Stimulated activated CD4-positive, alpha-beta T cell treated with anti-CD3 and anti-CD28 coated beads, TNF-alpha, amount 100 ng/mL, for 48 hours (primary cell): Measurements from ENCODE around the gene AUH.
"Not testable (repeated sequence)": the region's sequence is repeated elsewhere in the genome, so short reads cannot be mapped to it uniquely, and the experiment has no call there.

Experiments used
- DNase-seq, 3 donors: peaks; one replicate each; pipeline ENCODE4 v3.0.0-alpha.2; 2020; ENCODE audit warnings: low read depth in 3 of 3

Gene AUH

GRCh38 chr9:91208837-91209236, 152.9 kb downstream of the AUH start:
- DNase-seq, result no peak

- no peak for DNase-seq
Observed at GRCh38 chr9:91208419-91208745, 153.3 kb downstream of the AUH start.

- no peak for DNase-seq
Observed at GRCh38 chr9:91207729-91208418, 153.8 kb downstream of the AUH start.

- peak in 1 of 3 donors; percentile 22 for DNase-seq
Observed at GRCh38 chr9:91207397-91207728, 154.4 kb downstream of the AUH start.

- no peak for DNase-seq
Observed at GRCh38 chr9:91206806-91207205, 154.9 kb downstream of the AUH start.

GRCh38 chr9:91202736-91203283, 158.9 kb downstream of the AUH start:
- DNase-seq, result no peak

GRCh38 chr9:91200692-91201336, 160.9 kb downstream of the AUH start:
- no peak for DNase-seq

- DNase-seq, result no peak
Observed at GRCh38 chr9:91199739-91200497, 161.8 kb downstream of the AUH start.

GRCh38 chr9:91198881-91199280, 162.8 kb downstream of the AUH start:
- not testable (repeated sequence) for DNase-seq

- no peak for DNase-seq
Observed at GRCh38 chr9:91198405-91198804, 163.3 kb downstream of the AUH start.

GRCh38 chr9:91197232-91198181, 164.2 kb downstream of the AUH start:
- no peak for DNase-seq

GRCh38 chr9:91196103-91196950, 165.4 kb downstream of the AUH start:
- no peak for DNase-seq

- no peak for DNase-seq
Observed at GRCh38 chr9:91195372-91196012, 166.2 kb downstream of the AUH start.

GRCh38 chr9:91193658-91194391, 167.9 kb downstream of the AUH start:
- DNase-seq, result peak; percentile 79 to 87 (median 82)

GRCh38 chr9:91193087-91193657, 168.5 kb downstream of the AUH start:
- peak; percentile 67 to 88 (median 73) for DNase-seq

GRCh38 chr9:91192381-91193086, 169.2 kb downstream of the AUH start:
- DNase-seq, result no peak

- no peak for DNase-seq
Observed at GRCh38 chr9:91191411-91192380, 170.0 kb downstream of the AUH start.
